Measurements from ENCODE around the gene PARD3.

PARD3 gene

GRCh38 chr10:34715511-34716187 lies 99.4 kb downstream of the PARD3 start:
- no peak for TF ChIP-seq CTCF (IDR thresholded peaks at IDR 0.05; ENCODE audit: low read depth, low read length, poor library complexity, severe bottlenecking)
- TF ChIP-seq EZH2phosphoT487 (IDR thresholded peaks at IDR 0.05; ENCODE audit: borderline replicate concordance, low read length) = no peak
- Histone ChIP-seq H3K4me1 (ENCODE audit: control insufficient read depth, low read length) (peaks cover under 1% of the 10 kb centered on the region), H3K36me3 (ENCODE audit: control insufficient read depth, low read length) (no peaks in the 10 kb centered on the region), H3K79me2 (ENCODE audit: control insufficient read depth, low read length) (no peaks in the 10 kb centered on the region), H3F3A (ENCODE audit: control insufficient read depth, insufficient read depth) (no peaks in the 10 kb centered on the region), H3K27me3 (ENCODE audit: control insufficient read depth, low read length) (no peaks in the 10 kb centered on the region), H3K9me3 (ENCODE audit: control insufficient read depth, insufficient read depth, low read length) (no peaks in the 10 kb centered on the region), H3K9me2 (replicated peaks; ENCODE audit: control insufficient read depth, low read length) (no peaks in the 10 kb centered on the region), H3K27ac (ENCODE audit: low read depth, low read length) (no peak overlapping the region), H3K4me3 (ENCODE audit: low read length) (no peak overlapping the region), H4K20me1 (ENCODE audit: control insufficient read depth, insufficient read depth, low read depth, low read length) (no peaks in the 10 kb centered on the region), H3K4me2 (ENCODE audit: low read length) (no peak overlapping the region)

GRCh38 chr10:34713875-34714274 lies 101.2 kb downstream of the PARD3 start:
- Histone ChIP-seq H4K20me1 (ENCODE audit: control insufficient read depth, insufficient read depth, low read depth, low read length) (no peaks in the 10 kb centered on the region), H3K27ac (ENCODE audit: low read depth, low read length) (no peak overlapping the region), H3K36me3 (ENCODE audit: control insufficient read depth, low read length) (no peaks in the 10 kb centered on the region), H3K4me3 (ENCODE audit: low read length) (no peak overlapping the region), H3K4me2 (ENCODE audit: low read length) (no peak overlapping the region), H3K4me1 (ENCODE audit: control insufficient read depth, low read length) (no peaks in the 10 kb centered on the region), H3K9me3 (ENCODE audit: control insufficient read depth, insufficient read depth, low read length) (no peaks in the 10 kb centered on the region), H3K79me2 (ENCODE audit: control insufficient read depth, low read length) (no peaks in the 10 kb centered on the region), H3F3A (ENCODE audit: control insufficient read depth, insufficient read depth) (no peaks in the 10 kb centered on the region), H3K9me2 (replicated peaks; ENCODE audit: control insufficient read depth, low read length) (no peaks in the 10 kb centered on the region), H3K27me3 (ENCODE audit: control insufficient read depth, low read length) (no peaks in the 10 kb centered on the region)
- no peak for TF ChIP-seq CTCF (IDR thresholded peaks at IDR 0.05; ENCODE audit: low read depth, low read length, poor library complexity, severe bottlenecking)
- TF ChIP-seq EZH2phosphoT487 (IDR thresholded peaks at IDR 0.05; ENCODE audit: borderline replicate concordance, low read length) = no peak

DNA sequence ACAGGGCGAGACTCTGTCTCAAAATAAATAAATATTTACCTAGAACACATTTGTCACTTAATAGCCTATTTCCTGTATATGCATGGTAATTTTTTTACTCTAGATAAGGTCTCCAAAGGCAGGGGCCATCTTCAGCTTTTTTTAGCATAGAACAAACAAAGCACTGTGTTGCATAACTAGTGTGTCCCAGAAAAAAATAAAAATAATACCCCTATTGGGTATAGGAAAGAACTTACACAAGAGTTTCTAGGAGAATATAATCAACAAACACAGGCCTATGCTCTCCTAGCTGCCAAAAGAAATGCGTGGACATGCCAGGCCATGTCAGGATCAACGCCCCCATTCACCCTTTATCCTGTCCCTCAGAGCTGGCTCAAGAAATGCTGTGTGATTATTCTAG lies 103.6 kb downstream of the PARD3 start:
- no peak overlapping the region for H3K4me2 ChIP-seq (ENCODE audit: low read length)
- no peaks in the 10 kb centered on the region for H4K20me1 ChIP-seq (ENCODE audit: control insufficient read depth, insufficient read depth, low read depth, low read length)
- H3K27me3 ChIP-seq (ENCODE audit: control insufficient read depth, low read length) = peaks cover 3% of the 10 kb centered on the region; the same call in 1 of the 2 replicates

More for the DNA sequence above, 103.6 kb downstream of the PARD3 start:
- Histone ChIP-seq H3K79me2 (ENCODE audit: control insufficient read depth, low read length) (no peaks in the 10 kb centered on the region), H3K27ac (ENCODE audit: low read depth, low read length) (no peak overlapping the region), H3K4me3 (ENCODE audit: low read length) (no peak overlapping the region), H3K4me1 (ENCODE audit: control insufficient read depth, low read length) (no peaks in the 10 kb centered on the region), H3F3A (ENCODE audit: control insufficient read depth, insufficient read depth) (no peaks in the 10 kb centered on the region), H3K9me3 (ENCODE audit: control insufficient read depth, insufficient read depth, low read length) (no peaks in the 10 kb centered on the region), H3K36me3 (ENCODE audit: control insufficient read depth, low read length) (no peaks in the 10 kb centered on the region), H3K9me2 (replicated peaks; ENCODE audit: control insufficient read depth, low read length) (no peaks in the 10 kb centered on the region)
- no peak for TF ChIP-seq CTCF (IDR thresholded peaks at IDR 0.05; ENCODE audit: low read depth, low read length, poor library complexity, severe bottlenecking)
- no peak for TF ChIP-seq EZH2phosphoT487 (IDR thresholded peaks at IDR 0.05; ENCODE audit: borderline replicate concordance, low read length)
